Stimulated activated naive CD8-positive, alpha-beta T cell treated with anti-CD3 and anti-CD28 coated beads, Interleukin-15, amount 100 ng/mL, for 72 hours (primary cell): ENCODE data around the gene CDH18.

Experiments used
- ATAC-seq: fragments of 150-1000 bp; cut with Tn5 transposase; 2 replicates; pipeline ENCODE4 v1.10.0; 2021; ENCODE audit warnings: mild to moderate bottlenecking, moderate library complexity
- DNase-seq, 2 donors: peaks; one replicate each; pipeline ENCODE4 v3.0.0; 2021 to 2022
- H3K27ac Mint-ChIP-seq, 2 donors: one replicate each; pipeline ENCODE4 v1.8.0; 2022; ENCODE audit warnings: mild to moderate bottlenecking in 2 of 2, mixed read lengths in 2 of 2, moderate library complexity in 2 of 2
- H3K27me3 Mint-ChIP-seq: one replicate; pipeline ENCODE4 v1.8.0; 2022; ENCODE audit warnings: mixed read lengths
- H3K4me1 Mint-ChIP-seq: one replicate; pipeline ENCODE4 v1.8.0; 2022; ENCODE audit warnings: mild to moderate bottlenecking, mixed read lengths
- H3K4me3 Mint-ChIP-seq, 2 donors: one replicate each; pipeline ENCODE4 v1.8.0; 2022; ENCODE audit warnings: mild to moderate bottlenecking in 2 of 2, mixed read lengths in 2 of 2, moderate library complexity in 1 of 2
- H3K9me3 Mint-ChIP-seq, 2 donors: one replicate each; pipeline ENCODE4 v1.8.0; 2022; ENCODE audit warnings: mixed read lengths in 2 of 2

Gene CDH18

DNA sequence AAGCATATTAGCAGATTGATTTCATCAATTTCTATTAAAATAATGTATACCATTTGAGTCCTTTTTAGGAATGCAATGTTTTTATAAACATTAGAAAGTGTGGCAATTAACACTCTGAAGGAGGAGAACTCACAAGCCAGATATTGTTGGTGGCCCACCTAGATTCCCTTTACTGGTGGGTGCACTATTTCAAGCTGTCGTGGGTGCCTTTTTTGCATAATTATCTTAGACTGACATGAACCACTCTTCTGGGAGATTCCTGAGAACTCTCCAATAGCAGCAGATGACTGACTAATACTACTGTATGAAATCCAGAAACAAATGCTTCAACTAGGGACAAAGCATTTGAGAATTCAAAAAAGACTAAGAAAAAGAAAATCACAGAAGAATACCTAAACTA, 526.0 kb downstream of the CDH18 start:
- no peak overlapping the region for H3K27ac Mint-ChIP-seq
- no peak for DNase-seq
- H3K9me3 Mint-ChIP-seq, result peaks cover 6 to 7% of the 10 kb centered on the region in 2 donors
- H3K4me1 Mint-ChIP-seq, result no peaks in the 10 kb centered on the region
- ATAC-seq, result no peak
- H3K27me3 Mint-ChIP-seq, result no peaks in the 10 kb centered on the region
- no peak overlapping the region for H3K4me3 Mint-ChIP-seq

DNA sequence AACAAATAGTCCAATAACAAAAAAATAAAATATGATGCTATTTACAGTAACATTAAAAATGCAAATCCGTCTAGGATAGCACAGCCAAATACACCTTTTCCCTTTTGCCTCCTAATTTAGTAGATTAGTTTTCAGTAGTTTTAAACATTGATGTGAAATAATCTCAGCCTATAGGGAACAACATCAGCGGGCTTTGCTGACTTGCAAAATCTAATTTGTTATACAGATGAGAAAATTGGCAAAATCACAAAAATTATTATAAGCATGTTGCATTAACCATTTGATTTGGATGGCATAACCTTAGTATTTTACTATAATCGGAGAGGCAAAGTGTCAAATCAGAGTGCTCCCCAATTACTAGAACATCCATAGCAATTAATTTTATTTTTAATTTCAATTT, 563.5 kb downstream of the CDH18 start:
- ATAC-seq (no peak), DNase-seq (no peak)
- no peak overlapping the region for H3K27ac Mint-ChIP-seq
- no peaks in the 10 kb centered on the region for H3K4me1 Mint-ChIP-seq
- no peaks in the 10 kb centered on the region for H3K27me3 Mint-ChIP-seq
- H3K9me3 Mint-ChIP-seq, result peaks cover 0 to 7% of the 10 kb centered on the region in 2 donors
- no peak overlapping the region for H3K4me3 Mint-ChIP-seq
